Kidney glomerular epithelial cell (primary cell): Measurements from ENCODE around the gene DRAM2.
"Not testable (repeated sequence)": the region's sequence is repeated elsewhere in the genome, so short reads cannot be mapped to it uniquely, and the experiment has no call there.

Experiments
- DNase-seq: peaks from one replicate; lab custom pipeline; 2025; lab: John Stamatoyannopoulos, UW

The DRAM2 gene

DNA sequence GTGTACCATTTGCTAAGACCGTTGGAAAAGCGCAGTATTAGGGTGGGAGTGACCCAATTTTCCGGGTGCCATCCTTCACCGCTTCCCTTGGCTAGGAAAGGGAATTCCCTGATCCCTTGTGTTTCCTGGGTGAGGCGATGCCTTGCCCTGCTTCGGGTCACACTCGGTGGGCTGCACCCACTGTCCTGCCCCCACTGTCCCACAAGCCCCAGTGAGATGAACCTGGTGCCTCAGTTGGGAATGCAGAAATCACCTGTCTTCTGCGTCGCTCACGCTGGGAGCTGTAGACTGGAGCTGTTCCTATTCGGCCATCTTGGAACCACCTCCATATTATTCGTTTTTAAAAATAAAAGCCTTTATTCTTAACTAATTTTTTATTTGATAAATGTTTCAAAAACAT lies 60.6 kb downstream of the DRAM2 start:
- not testable (repeated sequence) for DNase-seq

DNA sequence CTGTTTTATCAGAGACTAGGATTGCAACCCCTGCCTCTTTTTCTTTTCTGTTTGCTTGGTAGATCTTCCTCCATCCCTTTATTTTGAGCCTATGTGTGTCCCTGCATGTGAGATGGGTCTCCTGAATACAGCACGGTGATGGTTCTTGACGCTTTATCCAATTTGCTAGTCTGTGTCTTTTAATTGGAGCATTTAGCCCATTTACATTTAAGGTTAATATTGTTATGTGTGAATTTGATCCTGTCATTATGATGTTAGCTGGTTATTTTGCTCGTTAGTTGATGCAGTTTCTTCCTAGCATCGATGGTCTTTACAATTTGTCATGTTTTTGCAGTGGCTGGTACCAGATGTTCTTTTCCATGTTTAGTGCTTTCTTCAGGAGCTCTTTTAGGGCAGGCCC lies 62.6 kb downstream of the DRAM2 start:
- not testable (repeated sequence) for DNase-seq
